GM19193 (cell line): ENCODE data around the gene SPATA3.

Source experiments
- POLR2A ChIP-seq: IDR thresholded peaks from 4 replicates; pipeline ENCODE4 v1.6.1; 2011; ENCODE audit not compliant: insufficient read depth, insufficient read length; ENCODE audit errors: extremely low read depth

The SPATA3 gene

DNA sequence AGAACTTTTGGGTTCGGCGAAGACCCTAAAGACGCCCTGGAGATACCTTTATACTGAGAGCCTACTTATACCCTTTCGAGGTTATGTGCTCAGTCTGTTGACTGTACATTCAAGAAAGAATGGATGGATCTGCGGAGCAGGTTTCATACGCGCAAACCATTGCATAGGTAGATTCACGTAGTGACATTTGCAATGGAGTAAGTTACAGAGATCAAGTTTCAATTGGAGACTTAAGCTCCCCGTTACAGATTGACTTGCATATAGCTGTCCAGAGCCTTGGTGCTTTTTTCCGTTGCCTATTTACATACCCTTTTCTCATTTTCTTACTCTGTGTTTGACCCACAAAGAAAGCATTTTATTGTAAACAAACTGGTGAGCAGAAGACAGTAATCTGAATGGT is 61.7 kb downstream of the SPATA3 start:
- no peak for TF ChIP-seq POLR2A
